ENCODE results near the gene NFATC3.

NFATC3 gene

GRCh38 chr16:68216240-68216639 lies 131.1 kb downstream of the NFATC3 start:
- no peak overlapping the region for H3K4me3 ChIP-seq (ENCODE audit: low read depth, low read length)
- TF ChIP-seq CTCF (IDR thresholded peaks at IDR 0.05; ENCODE audit: low read depth, low read length) = no peak

DNA sequence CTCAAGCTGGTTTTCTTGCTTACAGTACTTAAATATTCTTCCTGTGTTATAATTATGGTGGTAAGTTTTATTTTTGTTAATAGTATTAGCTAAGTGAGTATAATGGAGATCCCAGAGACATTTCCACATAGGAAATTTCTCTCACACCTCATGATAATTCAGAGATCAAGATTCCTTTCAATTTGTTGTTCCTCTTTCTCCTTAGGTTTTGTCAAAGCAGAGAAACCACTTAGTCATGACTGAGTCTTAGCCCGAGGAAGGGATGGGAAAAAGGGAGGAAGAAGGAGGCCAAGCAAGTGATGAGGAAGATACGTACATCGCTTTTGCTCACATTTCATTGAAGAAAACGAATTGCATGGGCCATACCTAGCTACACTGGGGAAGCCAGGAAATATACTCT lies 132.3 kb downstream of the NFATC3 start:
- no peak for TF ChIP-seq CTCF (IDR thresholded peaks at IDR 0.05; ENCODE audit: low read depth, low read length)
- no peak overlapping the region for H3K4me3 ChIP-seq (ENCODE audit: low read depth, low read length)

DNA sequence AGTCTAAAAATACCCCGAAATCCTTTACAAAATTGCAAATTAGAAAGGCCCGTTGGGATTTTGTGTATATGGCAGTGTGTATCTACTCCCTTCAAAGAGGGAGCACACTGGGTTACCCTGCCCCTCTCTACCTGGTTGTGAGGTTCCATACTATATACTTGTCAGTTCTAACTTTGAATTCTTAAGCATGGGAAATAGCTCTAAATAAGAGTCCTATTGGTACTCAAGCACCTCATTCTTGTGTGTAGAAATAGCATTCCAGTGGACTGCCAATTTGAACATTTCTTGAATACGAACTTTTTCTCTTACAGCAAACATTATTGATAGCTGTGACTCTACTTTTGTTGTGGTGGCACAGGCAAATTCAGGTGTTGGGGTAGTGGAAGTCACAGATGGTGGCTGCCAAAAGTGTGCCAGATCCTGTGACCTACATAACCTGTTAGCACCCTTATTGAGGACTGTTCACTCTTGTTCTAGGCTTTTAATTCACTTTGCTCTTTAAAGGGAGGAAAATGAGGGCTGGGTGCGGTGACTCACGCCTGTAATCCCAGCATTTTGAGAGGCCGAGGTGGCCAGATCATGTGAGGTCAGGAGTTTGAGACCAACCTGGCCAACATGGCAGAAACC lies 134.7 kb downstream of the NFATC3 start:
- no peak overlapping the region for H3K4me3 ChIP-seq (ENCODE audit: low read depth, low read length)
- TF ChIP-seq CTCF (IDR thresholded peaks at IDR 0.05; ENCODE audit: low read depth, low read length) = no peak

GRCh38 chr16:68223072-68223471 lies 137.9 kb downstream of the NFATC3 start:
- TF ChIP-seq CTCF (IDR thresholded peaks at IDR 0.05; ENCODE audit: low read depth, low read length) = no peak
- no peak overlapping the region for H3K4me3 ChIP-seq (ENCODE audit: low read depth, low read length)

GRCh38 chr16:68226116-68226515 lies 140.9 kb downstream of the NFATC3 start:
- no peak for TF ChIP-seq CTCF (IDR thresholded peaks at IDR 0.05; ENCODE audit: low read depth, low read length)
- H3K4me3 ChIP-seq (ENCODE audit: low read depth, low read length) = no peak overlapping the region

DNA sequence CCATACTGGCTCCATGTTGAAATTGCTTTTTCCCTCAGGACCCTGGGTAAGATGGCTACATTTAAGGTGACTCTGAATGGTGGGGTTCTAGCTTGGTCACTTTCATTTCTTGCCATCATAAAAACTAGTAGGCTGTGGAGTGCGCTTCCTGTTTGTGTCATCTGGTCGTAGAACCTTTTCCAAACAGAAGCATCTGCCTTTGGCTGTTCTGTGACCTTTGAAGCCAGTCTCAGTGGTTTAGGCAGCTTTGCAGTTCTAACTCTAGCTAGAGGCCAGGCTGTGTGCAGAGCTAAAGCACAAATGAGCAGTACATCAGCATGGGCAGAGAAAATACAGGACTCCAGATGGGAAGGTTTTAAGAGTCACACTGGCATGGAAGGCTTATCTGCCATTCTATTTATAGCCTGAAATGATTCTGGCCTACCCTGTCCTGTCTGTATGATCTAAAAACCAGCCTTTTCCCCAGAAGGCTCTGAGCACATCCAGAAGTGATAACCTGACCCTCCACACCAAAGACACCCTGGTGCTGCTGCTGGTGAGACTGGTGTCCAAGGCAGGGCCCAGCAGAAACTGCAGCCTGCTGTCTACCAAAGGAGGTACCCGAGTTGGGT lies 142.1 kb downstream of the NFATC3 start:
- no peak for TF ChIP-seq CTCF (IDR thresholded peaks at IDR 0.05; ENCODE audit: low read depth, low read length)

GRCh38 chr16:68227850-68228553 lies 142.8 kb downstream of the NFATC3 start:
- TF ChIP-seq CTCF (IDR thresholded peaks at IDR 0.05; ENCODE audit: low read depth, low read length) = no peak
- H3K4me3 ChIP-seq (ENCODE audit: low read depth, low read length) = no peak overlapping the region

More for the DNA sequence above, 142.1 kb downstream of the NFATC3 start:
- no peak overlapping the region for H3K4me3 ChIP-seq (ENCODE audit: low read depth, low read length)
